GM15510 (cell line): ENCODE data around the gene STOX2.

Source experiments
- POLR2A ChIP-seq: IDR thresholded peaks from 3 replicates; pipeline ENCODE4 v1.6.1; 2011; ENCODE audit warnings: borderline replicate concordance; ENCODE audit not compliant: insufficient read length; ENCODE audit errors: extremely low read depth

The STOX2 gene

GRCh38 chr4:183876268-183876934 lies 28.7 kb upstream of the STOX2 start:
- no peak for TF ChIP-seq POLR2A

GRCh38 chr4:183878251-183878970 lies 26.7 kb upstream of the STOX2 start:
- TF ChIP-seq POLR2A, result no peak

- TF ChIP-seq POLR2A, result no peak
These were observed 19.8 kb upstream of the STOX2 start for GRCh38 chr4:183885205-183885720.

- no peak for TF ChIP-seq POLR2A
These were observed 17.8 kb upstream of the STOX2 start for GRCh38 chr4:183887351-183887750.

- TF ChIP-seq POLR2A, result no peak
These were observed 16.5 kb upstream of the STOX2 start for GRCh38 chr4:183888564-183888963.

- no peak for TF ChIP-seq POLR2A
These were observed 15.9 kb upstream of the STOX2 start for GRCh38 chr4:183889190-183889589.

- TF ChIP-seq POLR2A, result no peak
These were observed 7.9 kb upstream of the STOX2 start for GRCh38 chr4:183897193-183897592.

- no peak for TF ChIP-seq POLR2A
These were observed 6.7 kb upstream of the STOX2 start for GRCh38 chr4:183898456-183898855.

GRCh38 chr4:183903021-183903760 lies 1.9 kb upstream of the STOX2 start:
- no peak for TF ChIP-seq POLR2A

GRCh38 chr4:183905593-183906488 lies 734 bp downstream of the STOX2 start:
- TF ChIP-seq POLR2A, result no peak

- no peak for TF ChIP-seq POLR2A
These were observed 1.3 kb downstream of the STOX2 start for GRCh38 chr4:183906489-183906738.

- TF ChIP-seq POLR2A, result no peak
These were observed 1.9 kb downstream of the STOX2 start for GRCh38 chr4:183906739-183907651.

GRCh38 chr4:183907871-183908683 lies 3.0 kb downstream of the STOX2 start:
- no peak for TF ChIP-seq POLR2A
